Measurements from ENCODE around the gene BBIP1.

DNA sequence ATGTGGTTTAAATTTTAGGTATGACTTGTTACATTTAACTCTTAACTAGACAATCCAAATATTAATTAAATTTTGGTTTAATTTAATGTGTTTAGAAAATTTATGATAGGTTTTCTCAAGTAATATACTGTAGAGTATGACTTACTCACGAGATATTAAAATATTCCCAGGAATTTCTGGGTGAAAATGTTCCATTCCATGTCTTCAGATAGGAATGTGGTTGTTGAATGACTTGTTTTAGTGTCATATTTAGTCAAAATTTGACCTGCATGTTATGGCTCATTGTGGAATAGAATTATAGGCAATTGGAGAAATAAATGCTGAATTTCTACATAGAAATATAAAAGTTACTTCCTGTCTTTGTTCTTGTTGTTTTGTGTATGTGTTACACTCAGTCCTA, 47.2 kb upstream of the BBIP1 start:
- TF ChIP-seq, protein P1, sequence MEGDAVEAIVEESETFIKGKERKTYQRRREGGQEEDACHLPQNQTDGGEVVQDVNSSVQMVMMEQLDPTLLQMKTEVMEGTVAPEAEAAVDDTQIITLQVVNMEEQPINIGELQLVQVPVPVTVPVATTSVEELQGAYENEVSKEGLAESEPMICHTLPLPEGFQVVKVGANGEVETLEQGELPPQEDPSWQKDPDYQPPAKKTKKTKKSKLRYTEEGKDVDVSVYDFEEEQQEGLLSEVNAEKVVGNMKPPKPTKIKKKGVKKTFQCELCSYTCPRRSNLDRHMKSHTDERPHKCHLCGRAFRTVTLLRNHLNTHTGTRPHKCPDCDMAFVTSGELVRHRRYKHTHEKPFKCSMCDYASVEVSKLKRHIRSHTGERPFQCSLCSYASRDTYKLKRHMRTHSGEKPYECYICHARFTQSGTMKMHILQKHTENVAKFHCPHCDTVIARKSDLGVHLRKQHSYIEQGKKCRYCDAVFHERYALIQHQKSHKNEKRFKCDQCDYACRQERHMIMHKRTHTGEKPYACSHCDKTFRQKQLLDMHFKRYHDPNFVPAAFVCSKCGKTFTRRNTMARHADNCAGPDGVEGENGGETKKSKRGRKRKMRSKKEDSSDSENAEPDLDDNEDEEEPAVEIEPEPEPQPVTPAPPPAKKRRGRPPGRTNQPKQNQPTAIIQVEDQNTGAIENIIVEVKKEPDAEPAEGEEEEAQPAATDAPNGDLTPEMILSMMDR (IDR thresholded peaks at IDR 0.05), result no peak
- no peak for TF ChIP-seq POLR2A (IDR thresholded peaks at IDR 0.05)

Measured in adrenal gland (tissue), 5 donors.